HepG2 (cell line): ENCODE data around the gene EGFR. TPM values are rescaled to one million over a fixed set of nuclear protein-coding genes. Genes with fewer than 3 reads are reported as not detected.

Source experiments
- ATAC-seq: fragments of 200-7000 bp; cut with Tn5 transposase; 3 replicates; pipeline ENCODE4 v1.9.1; 2020; ENCODE audit warnings: mild to moderate bottlenecking, moderate library complexity
- BruUV-seq: library from RNA; stranded (reverse); fragments of 400-500 nt; replicated peaks from 2 replicates; lab custom pipeline; 2021; lab: Mats Ljungman, UMichigan
- CTCF ChIA-PET: fragments of 300-600 bp; formaldehyde crosslinking; extraction: SDS; loops from one replicate; lab custom pipeline; 2021; ENCODE audit warnings: low total read pairs, inconsistent platforms, low intra/inter-chr PET ratio; lab: Yijun Ruan, JAX
- POLR2A ChIA-PET: fragments of 350-600 bp; sonication (Branson Sonifier 250); formaldehyde crosslinking; loops from one replicate; lab custom pipeline; 2020; ENCODE audit warnings: antibody characterized with exemption, inconsistent platforms; lab: Yijun Ruan, JAX
- DNase-seq: peaks from one replicate; pipeline ENCODE4 v3.0.0-alpha.2; 2015; ENCODE audit warnings: low spot score
- FAIRE-seq: peaks from 3 replicates; lab custom pipeline; 2011; peaks lifted over from hg19 to GRCh38; lab: Jason Lieb, UNC
- H2AFZ ChIP-seq: one replicate; pipeline ENCODE4 v1.6.1; 2011; ENCODE audit warnings: low read length, inconsistent platforms
- H3K27ac ChIP-seq: fragments of 300-600 bp; 3 replicates; pipeline ENCODE4 v1.8.0; 2011; ENCODE audit warnings: mixed run types, mild to moderate bottlenecking, mixed read lengths, low read length, inconsistent platforms; ENCODE audit not compliant: insufficient read depth; ENCODE audit errors: extremely low read length
- H3K27me3 ChIP-seq, 2 experiments: fragments of 200-600 bp in 1 of 2; 2 replicates in 1 of 2; 3 replicates in 1 of 2; pipeline versions ENCODE4 v1.6.0 to v1.8.0; 2011; ENCODE audit warnings: low read length in 2 of 2, mild to moderate bottlenecking in 2 of 2, moderate library complexity in 2 of 2, inconsistent platforms in 1 of 2; ENCODE audit not compliant: insufficient read depth in 2 of 2, control insufficient read depth in 1 of 2
- H3K36me3 ChIP-seq, 2 experiments: fragments of 200-600 bp in 1 of 2; replicated peaks in 1 of 2; 2 replicates in 1 of 2; 3 replicates in 1 of 2; pipeline versions ENCODE4 v1.5.1 to v1.8.0; 2011; ENCODE audit warnings: low read length in 2 of 2, inconsistent platforms in 1 of 2; ENCODE audit not compliant: insufficient read depth in 2 of 2, control insufficient read depth in 1 of 2
- H3K4me1 ChIP-seq: 2 replicates; pipeline ENCODE4 v1.5.1; 2012; ENCODE audit warnings: low read length, inconsistent platforms; ENCODE audit not compliant: insufficient read depth
- H3K4me2 ChIP-seq: 2 replicates; pipeline ENCODE4 v1.6.0; 2011; ENCODE audit warnings: low read depth, low read length, inconsistent platforms
- H3K4me3 ChIP-seq, 3 experiments: fragments of 200-600 bp in 1 of 3; sonication (generic), shearing (Covaris generic) in 1 of 3; replicated peaks in 1 of 3; 2 replicates each; pipeline ENCODE4 v1.5.1; 2011 to 2016; ENCODE audit warnings: low read length in 3 of 3, inconsistent platforms in 2 of 3, low read depth in 2 of 3, mild to moderate bottlenecking in 2 of 3, control low read depth in 1 of 3, mixed read lengths in 1 of 3; ENCODE audit not compliant: insufficient read depth in 1 of 3
- H3K79me2 ChIP-seq: one replicate; pipeline ENCODE4 v1.6.1; 2011; ENCODE audit warnings: low read length, inconsistent platforms; ENCODE audit not compliant: insufficient read depth
- H3K9ac ChIP-seq: 2 replicates; pipeline ENCODE4 v1.6.0; 2011; ENCODE audit warnings: mild to moderate bottlenecking, low read depth, low read length, inconsistent platforms; ENCODE audit not compliant: insufficient read depth
- H3K9me3 ChIP-seq: 2 replicates; pipeline ENCODE4 v1.5.1; 2012; ENCODE audit warnings: mild to moderate bottlenecking, low read length
- H4K20me1 ChIP-seq: 2 replicates; pipeline ENCODE4 v1.6.0; 2011; ENCODE audit warnings: inconsistent platforms, mild to moderate bottlenecking, low read length, moderate library complexity; ENCODE audit not compliant: insufficient read depth
- AGO1 ChIP-seq: fragments of 200-400 bp; formaldehyde crosslinking; IDR thresholded peaks from 2 replicates; pipeline ENCODE4 v1.6.1; 2017; ENCODE audit warnings: mild to moderate bottlenecking, low read depth, low read length, moderate library complexity; ENCODE audit not compliant: poor library complexity, severe bottlenecking
- BORCS8-MEF2B ChIP-seq: sonication (generic); formaldehyde crosslinking; IDR thresholded peaks from 2 replicates; pipeline ENCODE4 v1.8.0; 2022; ENCODE audit warnings: mild to moderate bottlenecking, missing genetic modification reagents
- DBP ChIP-seq: sonication (generic); formaldehyde crosslinking; IDR thresholded peaks from 2 replicates; pipeline ENCODE4 v1.4.0; 2020; ENCODE audit warnings: missing genetic modification reagents; ENCODE audit errors: not compliant biosample characterization
- EP300 ChIP-seq, 3 experiments: sonication (generic) in 1 of 3; formaldehyde crosslinking in 1 of 3; IDR thresholded peaks; 2 replicates each; pipeline versions ENCODE4 v1.5.1 to v1.6.1; 2011 to 2020; ENCODE audit warnings: low read depth in 2 of 3, low read length in 2 of 3, borderline replicate concordance in 1 of 3, improper control_type of control experiment in 1 of 3, mild to moderate bottlenecking in 1 of 3, missing genetic modification reagents in 1 of 3, moderate library complexity in 1 of 3
- GATAD1 ChIP-seq: IDR thresholded peaks from 2 replicates; pipeline ENCODE4 v1.6.1; 2016; ENCODE audit warnings: missing genetic modification reagents, missing compliant biosample characterization
- KLF12 ChIP-seq: sonication (generic); formaldehyde crosslinking; IDR thresholded peaks from 2 replicates; pipeline ENCODE4 v1.4.0; 2020; ENCODE audit warnings: missing genetic modification reagents, borderline replicate concordance
- MAFF ChIP-seq: IDR thresholded peaks from 2 replicates; pipeline ENCODE4 v1.6.1; 2011; ENCODE audit warnings: low read depth, low read length, improper control_type of control experiment
- NFKBIZ ChIP-seq: IDR thresholded peaks from 2 replicates; pipeline ENCODE4 v1.6.1; 2018; ENCODE audit warnings: missing genetic modification reagents, missing compliant biosample characterization
- RNF2 ChIP-seq: fragments of 450-650 bp; conservative IDR thresholded peaks from 2 replicates; pipeline ENCODE4 v1.6.1; 2016; ENCODE audit warnings: low read depth
- ZHX1 ChIP-seq: sonication (generic); formaldehyde crosslinking; IDR thresholded peaks from 2 replicates; pipeline ENCODE4 v1.8.1; 2022; ENCODE audit warnings: low read depth, mild to moderate bottlenecking, missing genetic modification reagents
- ZNF251 ChIP-seq: sonication (generic); formaldehyde crosslinking; IDR thresholded peaks from 2 replicates; pipeline ENCODE4 v1.9.0; 2021; ENCODE audit warnings: mild to moderate bottlenecking, missing genetic modification reagents
- ZNF274 ChIP-seq: sonication (generic); formaldehyde crosslinking; IDR thresholded peaks from 2 replicates; pipeline ENCODE4 v1.5.1; 2020; ENCODE audit warnings: mild to moderate bottlenecking, missing genetic modification reagents
- ZNF362 ChIP-seq: sonication (generic); formaldehyde crosslinking; IDR thresholded peaks from 2 replicates; pipeline ENCODE4 v1.4.0; 2020; ENCODE audit warnings: missing genetic modification reagents, mild to moderate bottlenecking, borderline replicate concordance
- ZNF550 ChIP-seq: sonication (generic); formaldehyde crosslinking; IDR thresholded peaks from 2 replicates; pipeline ENCODE4 v1.4.0; 2020; ENCODE audit warnings: mild to moderate bottlenecking, missing genetic modification reagents, borderline replicate concordance
- ZUFSP ChIP-seq: sonication (generic); formaldehyde crosslinking; IDR thresholded peaks from 2 replicates; pipeline ENCODE4 v1.9.0; 2021; ENCODE audit warnings: missing genetic modification reagents, mild to moderate bottlenecking, borderline replicate concordance
- WGBS: methylation state at CpG from one replicate; pipeline ENCODE4 v1.1.6; 2017; ENCODE audit warnings: low lambda C conversion rate; 5-methylcytosine and 5-hydroxymethylcytosine counted together
- in situ Hi-C: cut with HindIII; loops from 2 replicates; pipeline ENCODE4 v1.10.0; 2017; ENCODE audit warnings: low pct_unique_long_range_greater_than_20kb; ENCODE audit not compliant: extremely low pct_ligation_motif_present
- intact Hi-C: fragments of 100-400 bp; cut with micrococcal nuclease; formaldehyde crosslinking; loops from one replicate; pipeline ENCODE4 v1.10.0; 2022; ENCODE audit not compliant: unreplicated experiment
- polyA plus RNA-seq, 8 experiments: library from polyadenylated mRNA; depleted of rRNA in 3 of 8; stranded (reverse) in 7 of 8; unstranded in 1 of 8; fragments of >200 nt; fragmentation: Illumina TruSeq in 4 of 8; extraction: Trizol in 4 of 8; gene quantifications; 2 replicates each; pipeline versions ENCODE4 v1.2.1 to v1.2.3, GENCODE V29; 2011 to 2016; ENCODE audit warnings: low read depth in 4 of 8, missing spikeins in 1 of 8, mixed read lengths in 1 of 8; ENCODE audit not compliant: insufficient read depth in 1 of 8
- total RNA-seq, 5 experiments: library from RNA; depleted of rRNA; stranded (reverse); fragments of >200 nt; fragmentation: Illumina TruSeq; extraction: Trizol; gene quantifications; 2 replicates each; pipeline ENCODE4 v1.2.3, GENCODE V29; 2016; ENCODE audit warnings: low read depth in 1 of 5
- TF ChIP-seq, protein P1 (sequence below): sonication (generic); formaldehyde crosslinking; IDR thresholded peaks from 2 replicates; pipeline ENCODE4 v1.4.0; 2020; ENCODE audit warnings: mild to moderate bottlenecking, missing genetic modification reagents

EGFR gene
- total and polyA plus RNA-seq, 2 of the 13 experiments (the other 11 are each of a cell fraction or from before 2014, with no cell fraction given) = 7.0 to 10.0 TPM

- intact Hi-C loops (no loop called here), in situ Hi-C loops (no loop called here)
- BruUV-seq = no TSS peak
- FAIRE-seq (no peak), ATAC-seq (no peak), DNase-seq (no peak)
- Histone ChIP-seq H3K9ac (no peak overlapping the region), H3K9me3 (no peaks in the 10 kb centered on the region), H3K4me2 (no peak overlapping the region), H4K20me1 (no peaks in the 10 kb centered on the region), H2AFZ (no peak overlapping the region), H3K27me3 (no peaks in the 10 kb centered on the region), H3K27ac (no peak overlapping the region), H3K4me3 (no peak overlapping the region), H3K4me1 (peaks cover 29% of the 10 kb centered on the region), H3K79me2 (no peaks in the 10 kb centered on the region), H3K36me3 (no peaks in the 10 kb centered on the region)
- WGBS = 96% methylated on average over 5 of the region's 6 CpGs
- CTCF ChIA-PET = no interaction called here
- POLR2A ChIA-PET = no interaction called here
- TF ChIP-seq RNF2 (no peak), KLF12 (CRISPR knock-in tag) (no peak), GATAD1 (CRISPR knock-in tag) (no peak), MAFF (no peak), NFKBIZ (CRISPR knock-in tag) (no peak), ZNF274 (CRISPR knock-in tag) (no peak), ZNF362 (CRISPR knock-in tag) (no peak), EP300 (IDR thresholded peaks at IDR 0.05; ENCODE audit: low read depth in 2 of 2, low read length in 2 of 2) (no peak), EP300 (CRISPR knock-in tag; IDR thresholded peaks at IDR 0.05; ENCODE audit: borderline replicate concordance) (no peak), BORCS8-MEF2B (CRISPR knock-in tag) (no peak), DBP (CRISPR knock-in tag) (no peak), ZUFSP (no peak), ZNF550 (no peak), AGO1 (no peak), ZHX1 (CRISPR knock-in tag) (no peak), ZNF251 (CRISPR knock-in tag) (no peak)
- TF ChIP-seq, protein P1, sequence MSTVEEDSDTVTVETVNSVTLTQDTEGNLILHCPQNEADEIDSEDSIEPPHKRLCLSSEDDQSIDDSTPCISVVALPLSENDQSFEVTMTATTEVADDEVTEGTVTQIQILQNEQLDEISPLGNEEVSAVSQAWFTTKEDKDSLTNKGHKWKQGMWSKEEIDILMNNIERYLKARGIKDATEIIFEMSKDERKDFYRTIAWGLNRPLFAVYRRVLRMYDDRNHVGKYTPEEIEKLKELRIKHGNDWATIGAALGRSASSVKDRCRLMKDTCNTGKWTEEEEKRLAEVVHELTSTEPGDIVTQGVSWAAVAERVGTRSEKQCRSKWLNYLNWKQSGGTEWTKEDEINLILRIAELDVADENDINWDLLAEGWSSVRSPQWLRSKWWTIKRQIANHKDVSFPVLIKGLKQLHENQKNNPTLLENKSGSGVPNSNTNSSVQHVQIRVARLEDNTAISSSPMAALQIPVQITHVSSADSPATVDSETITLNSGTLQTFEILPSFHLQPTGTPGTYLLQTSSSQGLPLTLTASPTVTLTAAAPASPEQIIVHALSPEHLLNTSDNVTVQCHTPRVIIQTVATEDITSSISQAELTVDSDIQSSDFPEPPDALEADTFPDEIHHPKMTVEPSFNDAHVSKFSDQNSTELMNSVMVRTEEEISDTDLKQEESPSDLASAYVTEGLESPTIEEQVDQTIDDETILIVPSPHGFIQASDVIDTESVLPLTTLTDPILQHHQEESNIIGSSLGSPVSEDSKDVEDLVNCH = no peak
Measured at GRCh38 chr7:55060636-55061022, 41.8 kb downstream of the EGFR start.
